HG02798 (cell line): ENCODE measurements around the gene ERGIC1.

Experiments
- ATAC-seq: cut with Tn5 transposase; IDR thresholded peaks from one replicate; pipeline ENCODE4 v1.9.1; 2021; ENCODE audit warnings: mild to moderate bottlenecking; ENCODE audit not compliant: unreplicated experiment, poor library complexity

ERGIC1 gene

GRCh38 chr5:172956936-172957335 is 122.9 kb downstream of the ERGIC1 start:
- no peak for ATAC-seq

- no peak for ATAC-seq
Observed at GRCh38 chr5:172957458-172957857, 123.4 kb downstream of the ERGIC1 start.

GRCh38 chr5:172958331-172959046 is 124.4 kb downstream of the ERGIC1 start:
- ATAC-seq = peak; percentile 67

- ATAC-seq = no peak
Observed at GRCh38 chr5:172959824-172960799, 126.1 kb downstream of the ERGIC1 start.

- ATAC-seq = no peak
Observed at GRCh38 chr5:172969921-172970320, 135.9 kb downstream of the ERGIC1 start.

GRCh38 chr5:172971482-172971881 is 137.4 kb downstream of the ERGIC1 start:
- no peak for ATAC-seq

GRCh38 chr5:172972552-172972951 is 138.5 kb downstream of the ERGIC1 start:
- ATAC-seq = no peak

GRCh38 chr5:172973127-172973916 is 139.3 kb downstream of the ERGIC1 start:
- no peak for ATAC-seq

GRCh38 chr5:172973931-172974330 is 139.9 kb downstream of the ERGIC1 start:
- no peak for ATAC-seq

GRCh38 chr5:172975289-172975688 is 141.2 kb downstream of the ERGIC1 start:
- no peak for ATAC-seq

- no peak for ATAC-seq
Observed at GRCh38 chr5:172979778-172980177, 145.7 kb downstream of the ERGIC1 start.

- no peak for ATAC-seq
Observed at GRCh38 chr5:172981931-172982330, 147.9 kb downstream of the ERGIC1 start.

GRCh38 chr5:172983542-172984243 is 149.6 kb downstream of the ERGIC1 start, which contains the start of gene ATP6V0E1:
Gene ATP6V0E1, plus strand, starts transcription at chr5:172983771. Its CDS starts 90 bp downstream, at chr5:172983861.
- peak; percentile 92 for ATAC-seq

- peak; percentile 51 for ATAC-seq
Observed at GRCh38 chr5:172984244-172984953, 150.3 kb downstream of the ERGIC1 start.

GRCh38 chr5:172985596-172985995 is 151.5 kb downstream of the ERGIC1 start:
- ATAC-seq = no peak

- ATAC-seq = no peak
Observed at GRCh38 chr5:172988276-172988675, 154.2 kb downstream of the ERGIC1 start.

- ATAC-seq = no peak
Observed at GRCh38 chr5:172990776-172991175, 156.7 kb downstream of the ERGIC1 start.

GRCh38 chr5:172994405-172994804 is 160.4 kb downstream of the ERGIC1 start:
- ATAC-seq = no peak

- no peak for ATAC-seq
Observed at GRCh38 chr5:172999372-172999973, 165.4 kb downstream of the ERGIC1 start.
